ENCODE data around the gene NMT1.

The NMT1 gene

DNA sequence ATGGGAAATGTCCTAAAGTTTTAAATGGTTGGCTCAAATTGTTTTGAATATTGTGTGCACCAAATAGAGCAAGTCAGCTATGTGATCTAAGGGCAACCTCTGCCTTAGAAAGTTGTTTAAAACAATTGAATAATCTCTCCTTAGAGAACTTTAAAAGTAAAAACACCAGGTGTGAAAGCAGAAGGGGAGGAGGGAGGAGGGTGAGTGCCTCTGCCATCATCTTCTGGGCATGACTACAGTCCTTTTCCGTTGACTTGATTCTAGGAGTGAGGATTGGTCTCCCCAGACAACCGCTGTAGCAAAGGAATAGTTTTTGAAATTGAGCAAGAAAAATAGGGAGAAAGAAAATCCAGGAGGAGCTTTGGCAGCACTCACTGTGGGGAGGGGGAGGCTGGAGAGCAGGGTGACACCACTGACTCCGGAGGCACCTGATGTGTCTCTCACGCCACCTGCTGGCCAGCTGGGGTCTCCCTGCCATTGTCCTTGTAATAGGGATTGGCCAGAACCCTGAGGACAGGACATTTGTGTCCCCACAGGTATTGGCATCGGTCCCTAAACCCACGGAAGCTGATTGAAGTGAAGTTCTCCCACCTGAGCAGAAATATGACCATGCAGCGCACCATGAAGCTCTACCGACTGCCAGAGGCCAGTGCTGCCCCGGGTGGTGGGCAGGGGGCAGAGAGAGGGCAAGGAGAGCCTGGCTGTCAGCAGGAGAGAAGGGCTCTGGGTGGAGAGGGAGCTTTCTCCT lies 37.9 kb downstream of the NMT1 start:
- Mint-ChIP-seq H3K9me3 (no peaks in the 10 kb centered on the region), H3K27ac (no peak overlapping the region), H3K36me3 (ENCODE audit: low read depth) (peaks cover 87% of the 10 kb centered on the region), H3K4me3 (no peak overlapping the region), H3K27me3 (no peaks in the 10 kb centered on the region), H3K4me1 (ENCODE audit: low read depth) (no peaks in the 10 kb centered on the region)
- DNase-seq = peak; percentile 81

DNA sequence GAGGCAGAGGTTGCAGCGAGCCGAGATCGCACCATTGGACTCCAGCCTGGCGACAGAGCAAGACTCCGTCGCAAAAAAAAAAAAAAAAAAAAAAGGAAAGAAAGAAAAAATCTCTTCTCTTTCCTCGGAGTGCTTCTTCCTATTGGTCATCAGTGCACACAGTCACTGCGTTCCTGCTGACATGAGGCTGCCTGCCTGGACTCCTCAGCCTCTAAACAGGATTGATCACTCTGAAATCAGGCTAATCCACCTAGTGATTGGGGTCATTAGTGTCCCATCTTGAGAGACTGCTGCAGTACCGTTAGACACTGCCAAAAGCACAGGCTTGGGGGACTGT lies 40.4 kb downstream of the NMT1 start:
- H3K27me3 Mint-ChIP-seq = no peaks in the 10 kb centered on the region
- H3K9me3 Mint-ChIP-seq = no peaks in the 10 kb centered on the region
- no peaks in the 10 kb centered on the region for H3K4me1 Mint-ChIP-seq (ENCODE audit: low read depth)
- peak overlapping the region; percentile 81 for H3K27ac Mint-ChIP-seq
- DNase-seq = no peak
- peaks cover 91% of the 10 kb centered on the region for H3K36me3 Mint-ChIP-seq (ENCODE audit: low read depth)
- H3K4me3 Mint-ChIP-seq = no peak overlapping the region

DNA sequence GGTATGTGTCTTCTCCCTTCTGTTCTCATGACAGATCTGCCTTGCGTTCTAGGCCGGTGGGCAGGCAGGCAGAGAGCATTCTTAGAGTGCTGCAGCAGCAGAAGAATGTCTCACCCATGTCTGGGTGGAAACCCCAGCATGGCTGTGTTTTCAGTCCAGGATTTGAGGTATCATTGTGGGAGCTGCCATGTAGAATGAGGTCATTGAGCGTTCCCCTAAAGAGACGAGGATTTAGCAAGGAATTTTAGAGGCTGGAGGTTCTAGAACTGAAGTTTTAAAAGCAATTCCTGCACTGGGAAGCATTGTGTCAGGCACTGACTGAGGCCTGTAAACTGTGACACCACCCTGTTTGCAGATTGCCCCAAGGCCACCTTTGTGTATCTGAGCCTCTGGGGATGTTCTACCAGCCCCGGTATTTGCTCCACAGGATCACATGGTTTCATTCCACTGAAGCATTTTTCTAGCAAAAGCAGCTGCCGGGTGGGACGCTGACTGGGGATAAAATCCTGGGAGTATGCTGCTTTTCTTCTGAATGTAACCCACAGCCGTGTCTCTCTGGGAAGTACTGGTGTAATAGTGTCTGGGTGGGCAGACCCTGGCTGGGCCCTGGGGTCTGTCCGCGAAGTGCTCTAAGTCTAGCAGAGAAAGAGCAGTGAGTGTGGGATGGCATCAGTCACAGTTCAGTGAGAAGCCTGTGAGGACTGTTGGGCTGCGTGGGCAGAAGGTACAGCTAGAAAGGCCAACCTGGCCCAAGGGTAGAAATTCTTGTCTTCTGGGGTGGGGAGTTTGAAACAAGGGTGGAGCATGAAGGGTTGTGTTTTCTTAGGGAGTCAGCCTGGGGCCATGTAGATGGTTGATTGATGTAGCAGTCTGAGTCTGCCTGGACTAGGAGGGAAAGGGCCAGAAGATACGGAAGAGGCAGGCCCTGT lies 41.0 kb downstream of the NMT1 start:
- no peaks in the 10 kb centered on the region for H3K27me3 Mint-ChIP-seq
- H3K9me3 Mint-ChIP-seq = no peaks in the 10 kb centered on the region
- peaks cover 91% of the 10 kb centered on the region for H3K36me3 Mint-ChIP-seq (ENCODE audit: low read depth)
- H3K4me1 Mint-ChIP-seq (ENCODE audit: low read depth) = no peaks in the 10 kb centered on the region
- peak overlapping the region; percentile 81 for H3K27ac Mint-ChIP-seq
- no peak for DNase-seq
- H3K4me3 Mint-ChIP-seq = no peak overlapping the region

DNA sequence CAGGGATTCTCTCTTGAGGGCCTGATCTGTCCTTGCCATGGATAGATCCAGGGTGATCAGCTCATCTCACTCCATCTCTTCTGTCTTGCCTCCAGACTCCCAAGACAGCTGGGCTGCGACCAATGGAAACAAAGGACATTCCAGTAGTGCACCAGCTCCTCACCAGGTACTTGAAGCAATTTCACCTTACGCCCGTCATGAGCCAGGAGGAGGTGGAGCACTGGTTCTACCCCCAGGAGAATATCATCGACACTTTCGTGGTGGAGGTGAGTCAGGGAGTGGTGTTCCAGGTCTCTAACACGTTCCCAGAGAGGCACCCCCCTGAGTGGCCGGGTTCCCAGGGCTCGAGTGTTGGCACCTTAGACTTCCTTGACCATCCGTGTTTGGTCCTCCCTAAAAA lies 41.7 kb downstream of the NMT1 start:
- no peak for DNase-seq
- peak overlapping the region; percentile 33 for H3K27ac Mint-ChIP-seq
- no peaks in the 10 kb centered on the region for H3K4me1 Mint-ChIP-seq (ENCODE audit: low read depth)
- no peak overlapping the region for H3K4me3 Mint-ChIP-seq
- H3K36me3 Mint-ChIP-seq (ENCODE audit: low read depth) = peaks cover 91% of the 10 kb centered on the region
- H3K27me3 Mint-ChIP-seq = no peaks in the 10 kb centered on the region
- H3K9me3 Mint-ChIP-seq = no peaks in the 10 kb centered on the region

DNA sequence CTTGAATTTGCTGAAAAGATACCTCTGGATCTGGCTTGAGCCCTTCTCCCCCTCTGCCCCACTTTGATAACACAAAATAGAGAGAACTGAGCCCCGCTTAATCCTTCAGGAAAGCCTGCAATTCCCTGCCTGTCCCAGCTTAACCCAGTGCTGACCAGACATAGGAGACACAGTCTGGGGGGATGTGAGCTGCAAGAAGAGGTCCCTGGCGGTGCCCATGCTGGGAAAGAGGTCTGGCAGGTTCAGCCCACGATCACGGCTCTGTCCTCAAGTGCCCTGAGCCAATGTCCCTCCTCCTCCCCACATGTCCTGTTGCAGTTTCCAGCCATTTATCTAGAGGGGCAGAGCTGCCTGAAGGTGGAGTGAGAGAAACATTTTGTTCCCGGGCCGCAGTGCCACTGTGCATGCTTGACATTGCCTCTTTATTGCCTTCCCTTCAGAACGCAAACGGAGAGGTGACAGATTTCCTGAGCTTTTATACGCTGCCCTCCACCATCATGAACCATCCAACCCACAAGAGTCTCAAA lies 42.2 kb downstream of the NMT1 start:
- peaks cover 91% of the 10 kb centered on the region for H3K36me3 Mint-ChIP-seq (ENCODE audit: low read depth)
- DNase-seq = no peak
- peak overlapping the region; percentile 33 for H3K27ac Mint-ChIP-seq
- no peaks in the 10 kb centered on the region for H3K9me3 Mint-ChIP-seq
- no peaks in the 10 kb centered on the region for H3K4me1 Mint-ChIP-seq (ENCODE audit: low read depth)
- H3K27me3 Mint-ChIP-seq = no peaks in the 10 kb centered on the region
- no peak overlapping the region for H3K4me3 Mint-ChIP-seq

DNA sequence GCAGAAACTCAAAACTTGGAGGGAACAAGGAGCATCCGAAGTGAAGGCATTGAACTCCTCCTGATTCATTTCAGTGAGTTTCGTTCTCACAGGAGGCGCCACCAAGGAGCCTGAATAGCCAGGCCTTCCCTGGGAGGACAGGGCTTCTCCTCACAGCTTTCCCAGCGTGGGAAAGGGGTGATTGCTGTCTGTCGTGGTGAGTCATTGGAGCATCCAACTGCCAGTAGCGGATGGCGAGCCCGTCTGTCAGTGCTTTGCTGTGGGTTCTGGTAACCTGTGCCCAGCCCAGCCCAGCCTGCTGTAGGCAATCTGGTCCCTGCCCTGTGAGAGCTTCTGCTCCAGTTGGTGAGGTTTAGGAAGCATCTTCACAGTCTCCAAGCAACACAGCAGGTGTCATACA lies 42.9 kb downstream of the NMT1 start:
- peaks cover 91% of the 10 kb centered on the region for H3K36me3 Mint-ChIP-seq (ENCODE audit: low read depth)
- no peaks in the 10 kb centered on the region for H3K27me3 Mint-ChIP-seq
- H3K4me1 Mint-ChIP-seq (ENCODE audit: low read depth) = no peaks in the 10 kb centered on the region
- H3K9me3 Mint-ChIP-seq = no peaks in the 10 kb centered on the region
- no peak for DNase-seq
- no peak overlapping the region for H3K4me3 Mint-ChIP-seq
- peak overlapping the region; percentile 30 for H3K27ac Mint-ChIP-seq

DNA sequence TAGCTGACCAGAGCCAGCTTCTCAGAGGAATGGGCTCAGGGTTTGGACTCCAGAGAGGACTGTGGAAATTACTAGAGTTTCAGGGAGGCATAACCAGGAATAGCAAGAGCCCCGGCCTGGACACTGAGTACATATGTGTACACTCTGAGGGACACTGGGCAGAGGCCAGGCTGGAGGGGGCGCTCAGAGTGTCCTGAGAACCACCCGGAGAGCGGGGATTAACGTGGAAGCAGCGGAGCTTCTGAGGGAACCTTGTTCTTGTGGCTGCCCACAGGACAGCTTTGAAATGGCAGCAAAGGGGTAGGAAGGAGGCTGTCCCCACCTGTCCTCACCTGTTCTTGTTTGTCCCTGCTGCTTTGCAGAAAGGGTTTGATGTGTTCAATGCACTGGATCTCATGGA lies 43.4 kb downstream of the NMT1 start:
- no peaks in the 10 kb centered on the region for H3K9me3 Mint-ChIP-seq
- no peaks in the 10 kb centered on the region for H3K27me3 Mint-ChIP-seq
- H3K27ac Mint-ChIP-seq = peak overlapping the region; percentile 30
- no peak for DNase-seq
- no peaks in the 10 kb centered on the region for H3K4me1 Mint-ChIP-seq (ENCODE audit: low read depth)
- no peak overlapping the region for H3K4me3 Mint-ChIP-seq
- H3K36me3 Mint-ChIP-seq (ENCODE audit: low read depth) = peaks cover 89% of the 10 kb centered on the region

DNA sequence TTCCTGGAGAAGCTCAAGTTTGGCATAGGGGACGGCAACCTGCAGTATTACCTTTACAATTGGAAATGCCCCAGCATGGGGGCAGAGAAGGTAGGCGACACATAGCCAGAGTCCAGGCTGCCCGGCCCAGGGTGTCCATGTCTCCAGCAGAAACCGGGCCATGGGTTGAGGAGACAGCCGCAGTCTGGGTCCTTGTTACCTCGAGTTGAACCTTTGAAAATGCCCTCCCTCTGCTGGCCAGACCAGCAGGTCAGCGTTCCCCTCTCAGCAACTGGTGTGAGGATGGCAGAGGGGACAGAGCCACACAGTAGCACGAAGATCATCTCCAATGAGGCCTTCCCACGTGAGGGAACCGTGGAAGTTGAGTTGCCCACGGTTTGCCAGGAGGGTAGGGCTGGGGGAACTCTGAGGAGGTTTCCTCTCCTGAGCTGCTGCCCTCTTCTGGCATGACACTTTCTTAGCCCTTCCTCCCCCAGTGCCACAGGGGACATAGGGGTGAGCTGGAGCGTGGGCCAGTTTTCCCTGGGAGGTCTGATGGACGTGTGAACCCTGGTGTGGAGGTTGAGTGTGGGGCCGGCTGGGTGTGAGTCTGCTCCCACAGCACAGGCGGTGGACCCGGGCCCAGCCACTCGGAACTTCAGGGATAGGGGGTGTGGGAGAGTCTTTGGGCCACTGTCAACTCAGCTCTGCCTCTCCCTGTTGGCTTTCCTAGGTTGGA lies 43.9 kb downstream of the NMT1 start:
- Mint-ChIP-seq H3K36me3 (ENCODE audit: low read depth) (peaks cover 85% of the 10 kb centered on the region), H3K27ac (no peak overlapping the region), H3K9me3 (no peaks in the 10 kb centered on the region), H3K4me3 (no peak overlapping the region), H3K4me1 (ENCODE audit: low read depth) (no peaks in the 10 kb centered on the region), H3K27me3 (no peaks in the 10 kb centered on the region)
- DNase-seq = no peak

DNA sequence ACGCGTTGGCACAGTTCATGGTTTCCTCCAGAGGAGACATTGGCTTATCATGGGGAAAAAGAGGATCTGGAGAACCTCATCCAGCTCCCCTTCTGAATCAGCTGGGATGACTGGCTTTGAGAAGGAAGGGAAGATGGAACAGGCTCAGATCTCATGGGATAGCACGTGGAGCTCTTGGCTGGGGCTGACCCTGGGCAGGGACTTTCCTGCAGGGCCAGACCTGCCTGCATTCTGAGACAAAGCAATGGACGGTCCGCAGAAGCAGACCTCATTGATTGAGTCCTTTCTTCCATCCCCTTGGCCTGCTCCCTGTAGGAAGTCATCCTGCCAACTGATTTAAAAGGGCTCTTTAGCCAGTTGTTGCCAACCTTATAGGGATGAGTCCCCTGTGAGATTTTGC lies 45.0 kb downstream of the NMT1 start:
- Mint-ChIP-seq H3K27ac (no peak overlapping the region), H3K4me3 (no peak overlapping the region), H3K4me1 (ENCODE audit: low read depth) (no peaks in the 10 kb centered on the region), H3K27me3 (no peaks in the 10 kb centered on the region), H3K9me3 (no peaks in the 10 kb centered on the region), H3K36me3 (ENCODE audit: low read depth) (peaks cover 80% of the 10 kb centered on the region)
- DNase-seq = no peak

DNA sequence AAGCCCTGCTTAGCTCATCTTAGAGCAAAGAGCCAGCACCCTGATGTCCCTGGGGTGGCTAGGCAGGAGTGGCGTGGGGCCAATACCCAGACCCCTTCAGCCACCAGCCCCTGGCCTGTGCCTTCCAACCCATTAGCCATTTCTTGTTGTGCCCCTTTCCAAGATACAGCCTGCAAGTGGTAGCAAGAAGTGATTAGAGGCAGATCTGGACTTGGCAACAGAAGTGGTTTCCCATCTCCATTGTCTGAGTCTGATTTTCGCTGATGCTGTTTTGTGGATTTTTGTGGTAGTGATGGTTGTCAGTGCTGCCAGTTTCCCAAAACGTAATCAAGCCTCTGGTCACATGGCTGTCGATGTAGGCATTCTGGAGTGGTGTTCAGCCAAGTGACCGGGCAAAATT lies 45.5 kb downstream of the NMT1 start:
- H3K4me1 Mint-ChIP-seq (ENCODE audit: low read depth) = no peaks in the 10 kb centered on the region
- no peak for DNase-seq
- no peaks in the 10 kb centered on the region for H3K27me3 Mint-ChIP-seq
- H3K36me3 Mint-ChIP-seq (ENCODE audit: low read depth) = peaks cover 79% of the 10 kb centered on the region
- H3K4me3 Mint-ChIP-seq = no peak overlapping the region
- no peak overlapping the region for H3K27ac Mint-ChIP-seq
- H3K9me3 Mint-ChIP-seq = no peaks in the 10 kb centered on the region

DNA sequence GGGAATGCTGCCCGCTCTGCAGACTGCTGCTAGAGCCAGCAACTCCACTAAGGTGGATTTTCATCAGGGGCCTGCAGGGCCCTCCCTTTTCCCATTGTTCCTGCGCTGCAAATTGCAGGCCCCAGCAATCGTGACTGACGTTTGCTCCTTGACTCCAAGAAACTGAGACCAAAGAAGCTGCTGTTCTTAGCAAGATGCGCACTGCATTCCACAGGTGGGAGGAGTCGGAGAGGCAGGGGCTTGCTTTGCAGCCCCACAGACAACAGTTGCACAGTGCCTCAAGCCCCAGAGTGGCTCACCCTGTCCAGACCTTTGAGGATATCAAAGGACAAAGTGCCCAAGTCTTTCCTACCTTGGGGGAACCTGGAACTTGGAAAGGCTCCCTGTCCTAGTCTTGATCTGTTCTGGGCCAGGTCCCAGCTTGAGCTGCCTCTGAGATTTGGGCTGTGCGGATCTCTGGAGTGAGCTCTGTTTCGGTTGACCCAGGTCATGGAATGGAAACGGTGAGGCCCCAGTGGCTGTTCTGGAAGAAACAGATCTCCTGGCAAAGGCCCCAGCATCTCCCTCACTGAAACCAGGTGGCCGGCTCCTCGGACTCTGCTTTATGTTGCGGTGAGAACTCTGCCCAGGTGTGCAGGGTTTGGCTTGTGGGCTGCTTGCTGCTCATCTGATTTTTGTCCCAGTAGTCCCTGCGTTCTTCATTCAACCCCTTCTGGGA lies 46.3 kb downstream of the NMT1 start:
- no peak for DNase-seq
- H3K27ac Mint-ChIP-seq = no peak overlapping the region
- no peak overlapping the region for H3K4me3 Mint-ChIP-seq

DNA sequence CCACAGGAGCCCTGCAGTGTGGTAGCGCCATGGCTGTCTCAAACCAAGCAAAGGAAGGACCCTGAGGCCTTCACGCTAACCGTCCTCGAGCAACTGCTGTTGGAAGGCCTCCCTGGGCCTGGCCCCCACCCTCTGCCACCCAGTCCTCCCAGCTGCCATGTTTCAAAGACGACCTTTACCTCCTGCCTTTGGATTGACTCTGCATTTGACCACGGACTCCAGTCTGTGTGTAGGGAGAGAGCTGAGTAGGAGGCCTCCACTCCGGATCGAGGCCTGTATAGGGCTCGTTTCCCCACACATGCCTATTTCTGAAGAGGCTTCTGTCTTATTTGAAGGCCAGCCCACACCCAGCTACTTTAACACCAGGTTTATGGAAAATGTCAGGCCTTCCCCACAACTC lies 46.9 kb downstream of the NMT1 start:
- Mint-ChIP-seq H3K4me1 (ENCODE audit: low read depth) (no peaks in the 10 kb centered on the region), H3K4me3 (no peak overlapping the region), H3K9me3 (no peaks in the 10 kb centered on the region), H3K36me3 (ENCODE audit: low read depth) (peaks cover 64% of the 10 kb centered on the region), H3K27ac (no peak overlapping the region), H3K27me3 (no peaks in the 10 kb centered on the region)
- no peak for DNase-seq

More for the DNA sequence above, 46.3 kb downstream of the NMT1 start:
- Mint-ChIP-seq H3K4me1 (ENCODE audit: low read depth) (no peaks in the 10 kb centered on the region), H3K9me3 (no peaks in the 10 kb centered on the region), H3K36me3 (ENCODE audit: low read depth) (peaks cover 70% of the 10 kb centered on the region), H3K27me3 (no peaks in the 10 kb centered on the region)

DNA sequence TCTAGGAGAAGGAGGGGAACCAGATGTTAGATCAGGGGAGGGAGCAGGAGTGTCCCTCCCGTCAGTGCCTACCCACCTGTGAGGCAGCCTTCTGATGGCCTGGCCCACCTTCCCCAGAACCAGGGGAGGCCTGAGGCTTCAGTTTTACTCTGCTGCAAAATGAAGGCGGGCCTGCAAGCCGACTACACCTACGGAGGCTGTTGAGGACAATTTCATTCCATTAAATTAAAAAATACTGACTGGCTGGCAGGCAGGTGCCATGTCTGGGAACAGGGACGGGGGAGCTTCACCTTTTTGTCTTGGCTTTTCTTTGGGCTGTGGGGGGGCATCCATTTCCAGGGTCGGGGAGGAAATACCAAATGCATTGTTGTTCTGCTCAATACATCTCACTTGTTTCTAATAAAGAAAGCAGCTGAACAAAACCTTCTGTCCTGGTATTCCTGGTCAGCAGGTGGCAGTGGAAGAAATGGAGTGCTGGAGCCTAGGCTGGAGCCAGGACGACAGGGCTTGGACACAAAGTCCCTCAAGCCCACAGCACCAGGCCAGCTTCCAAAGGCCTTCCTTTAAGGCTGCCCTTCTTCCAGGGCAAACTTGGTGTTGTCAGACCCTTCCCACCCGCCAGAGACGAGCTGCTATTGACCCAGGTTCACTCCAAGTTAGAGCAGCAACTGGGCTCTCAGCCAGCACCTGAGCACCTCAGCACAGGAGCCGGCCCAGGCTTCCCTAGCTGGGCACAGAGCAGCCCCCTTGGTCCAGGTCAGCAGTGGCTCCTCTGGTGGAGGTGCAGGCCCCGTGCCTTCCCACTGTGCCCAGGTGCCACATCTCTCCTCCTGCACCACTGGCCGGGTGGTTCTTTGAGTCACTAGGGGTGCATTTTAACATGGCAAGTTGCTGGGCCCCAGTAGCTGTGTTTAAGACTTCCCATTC lies 47.7 kb downstream of the NMT1 start:
- Mint-ChIP-seq H3K4me1 (ENCODE audit: low read depth) (no peaks in the 10 kb centered on the region), H3K27ac (peak overlapping the region; percentile 7), H3K27me3 (no peaks in the 10 kb centered on the region)

More for the DNA sequence above, 47.7 kb downstream of the NMT1 start:
- H3K9me3 Mint-ChIP-seq = no peaks in the 10 kb centered on the region
- H3K36me3 Mint-ChIP-seq (ENCODE audit: low read depth) = peaks cover 56% of the 10 kb centered on the region
- no peak overlapping the region for H3K4me3 Mint-ChIP-seq
- no peak for DNase-seq

Measured in activated T-cell treated with anti-CD3 and anti-CD28 coated beads, Interleukin-2, amount 50 U/mL, for 24 hours (primary cell).